ENCODE measurements around the gene TEDC2. TPM values are rescaled to one million over a fixed set of nuclear protein-coding genes. Genes with fewer than 3 reads are reported as not detected.

TEDC2 gene
- total and polyA plus RNA-seq, 10 of the 15 experiments (the other 5 are each of a cell fraction or from before 2014, with no cell fraction given): 0.23 to 47.9 (median 19.1) TPM

DNA sequence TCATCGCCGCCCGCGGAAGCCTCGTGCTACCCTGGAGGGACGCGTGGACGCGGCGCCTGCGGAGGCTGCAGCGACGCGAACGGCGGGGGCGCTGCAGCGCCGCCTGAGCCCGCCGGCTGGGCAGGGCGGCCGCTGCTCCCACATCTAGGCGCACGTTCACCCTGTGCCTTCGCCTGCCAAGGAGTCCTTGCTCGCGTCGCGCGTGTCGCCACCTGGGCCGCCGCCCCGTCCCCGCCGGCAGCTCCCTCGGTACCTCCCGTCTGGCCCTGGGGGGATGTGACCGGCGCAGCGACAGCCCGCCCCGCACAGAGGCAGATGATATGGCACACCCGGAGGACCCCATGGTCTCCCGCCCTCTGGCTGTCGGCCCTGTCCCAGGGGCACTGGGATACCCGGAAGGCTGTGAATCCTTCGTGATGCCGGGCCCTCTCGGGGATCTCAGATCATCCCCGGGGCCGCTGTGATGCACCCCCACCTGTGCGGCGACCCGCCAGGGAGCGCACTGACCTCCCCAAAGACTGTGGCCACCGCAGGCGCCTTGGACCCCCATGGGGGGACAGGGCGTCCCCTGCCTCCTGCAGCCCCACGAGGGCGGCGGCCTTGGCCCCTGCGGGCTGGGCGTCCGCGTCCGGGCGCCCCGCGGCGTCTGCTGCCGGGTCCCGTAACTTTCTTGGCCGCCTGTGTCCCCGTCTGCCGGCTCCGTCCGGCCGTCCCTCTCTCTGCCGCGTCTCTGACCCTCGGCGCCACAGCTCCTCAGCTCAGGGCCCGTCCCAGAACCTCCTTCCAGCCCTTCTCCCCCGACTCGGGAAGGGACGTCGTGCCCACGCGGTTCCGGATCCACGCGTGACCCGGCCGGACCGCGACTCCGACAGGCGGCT, 14.3 kb downstream of the TEDC2 start (continued):
- TF ChIP-seq, protein P1, sequence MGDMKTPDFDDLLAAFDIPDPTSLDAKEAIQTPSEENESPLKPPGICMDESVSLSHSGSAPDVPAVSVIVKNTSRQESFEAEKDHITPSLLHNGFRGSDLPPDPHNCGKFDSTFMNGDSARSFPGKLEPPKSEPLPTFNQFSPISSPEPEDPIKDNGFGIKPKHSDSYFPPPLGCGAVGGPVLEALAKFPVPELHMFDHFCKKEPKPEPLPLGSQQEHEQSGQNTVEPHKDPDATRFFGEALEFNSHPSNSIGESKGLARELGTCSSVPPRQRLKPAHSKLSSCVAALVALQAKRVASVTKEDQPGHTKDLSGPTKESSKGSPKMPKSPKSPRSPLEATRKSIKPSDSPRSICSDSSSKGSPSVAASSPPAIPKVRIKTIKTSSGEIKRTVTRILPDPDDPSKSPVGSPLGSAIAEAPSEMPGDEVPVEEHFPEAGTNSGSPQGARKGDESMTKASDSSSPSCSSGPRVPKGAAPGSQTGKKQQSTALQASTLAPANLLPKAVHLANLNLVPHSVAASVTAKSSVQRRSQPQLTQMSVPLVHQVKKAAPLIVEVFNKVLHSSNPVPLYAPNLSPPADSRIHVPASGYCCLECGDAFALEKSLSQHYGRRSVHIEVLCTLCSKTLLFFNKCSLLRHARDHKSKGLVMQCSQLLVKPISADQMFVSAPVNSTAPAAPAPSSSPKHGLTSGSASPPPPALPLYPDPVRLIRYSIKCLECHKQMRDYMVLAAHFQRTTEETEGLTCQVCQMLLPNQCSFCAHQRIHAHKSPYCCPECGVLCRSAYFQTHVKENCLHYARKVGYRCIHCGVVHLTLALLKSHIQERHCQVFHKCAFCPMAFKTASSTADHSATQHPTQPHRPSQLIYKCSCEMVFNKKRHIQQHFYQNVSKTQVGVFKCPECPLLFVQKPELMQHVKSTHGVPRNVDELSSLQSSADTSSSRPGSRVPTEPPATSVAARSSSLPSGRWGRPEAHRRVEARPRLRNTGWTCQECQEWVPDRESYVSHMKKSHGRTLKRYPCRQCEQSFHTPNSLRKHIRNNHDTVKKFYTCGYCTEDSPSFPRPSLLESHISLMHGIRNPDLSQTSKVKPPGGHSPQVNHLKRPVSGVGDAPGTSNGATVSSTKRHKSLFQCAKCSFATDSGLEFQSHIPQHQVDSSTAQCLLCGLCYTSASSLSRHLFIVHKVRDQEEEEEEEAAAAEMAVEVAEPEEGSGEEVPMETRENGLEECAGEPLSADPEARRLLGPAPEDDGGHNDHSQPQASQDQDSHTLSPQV (IDR thresholded peaks at IDR 0.05): peak; percentile 48; the same call in 1 of the 2 replicates
- TF ChIP-seq ETV6 (conservative IDR thresholded peaks at IDR 0.05 in 1 of 2, IDR thresholded peaks at IDR 0.05 in 1 of 2; ENCODE audit: borderline replicate concordance in 1 of 2, low read depth in 1 of 2): no peak
- TF ChIP-seq, protein P2, sequence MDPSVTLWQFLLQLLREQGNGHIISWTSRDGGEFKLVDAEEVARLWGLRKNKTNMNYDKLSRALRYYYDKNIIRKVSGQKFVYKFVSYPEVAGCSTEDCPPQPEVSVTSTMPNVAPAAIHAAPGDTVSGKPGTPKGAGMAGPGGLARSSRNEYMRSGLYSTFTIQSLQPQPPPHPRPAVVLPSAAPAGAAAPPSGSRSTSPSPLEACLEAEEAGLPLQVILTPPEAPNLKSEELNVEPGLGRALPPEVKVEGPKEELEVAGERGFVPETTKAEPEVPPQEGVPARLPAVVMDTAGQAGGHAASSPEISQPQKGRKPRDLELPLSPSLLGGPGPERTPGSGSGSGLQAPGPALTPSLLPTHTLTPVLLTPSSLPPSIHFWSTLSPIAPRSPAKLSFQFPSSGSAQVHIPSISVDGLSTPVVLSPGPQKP (IDR thresholded peaks at IDR 0.05; ENCODE audit: low read depth, low read length): no peak
- TF ChIP-seq, protein P3, sequence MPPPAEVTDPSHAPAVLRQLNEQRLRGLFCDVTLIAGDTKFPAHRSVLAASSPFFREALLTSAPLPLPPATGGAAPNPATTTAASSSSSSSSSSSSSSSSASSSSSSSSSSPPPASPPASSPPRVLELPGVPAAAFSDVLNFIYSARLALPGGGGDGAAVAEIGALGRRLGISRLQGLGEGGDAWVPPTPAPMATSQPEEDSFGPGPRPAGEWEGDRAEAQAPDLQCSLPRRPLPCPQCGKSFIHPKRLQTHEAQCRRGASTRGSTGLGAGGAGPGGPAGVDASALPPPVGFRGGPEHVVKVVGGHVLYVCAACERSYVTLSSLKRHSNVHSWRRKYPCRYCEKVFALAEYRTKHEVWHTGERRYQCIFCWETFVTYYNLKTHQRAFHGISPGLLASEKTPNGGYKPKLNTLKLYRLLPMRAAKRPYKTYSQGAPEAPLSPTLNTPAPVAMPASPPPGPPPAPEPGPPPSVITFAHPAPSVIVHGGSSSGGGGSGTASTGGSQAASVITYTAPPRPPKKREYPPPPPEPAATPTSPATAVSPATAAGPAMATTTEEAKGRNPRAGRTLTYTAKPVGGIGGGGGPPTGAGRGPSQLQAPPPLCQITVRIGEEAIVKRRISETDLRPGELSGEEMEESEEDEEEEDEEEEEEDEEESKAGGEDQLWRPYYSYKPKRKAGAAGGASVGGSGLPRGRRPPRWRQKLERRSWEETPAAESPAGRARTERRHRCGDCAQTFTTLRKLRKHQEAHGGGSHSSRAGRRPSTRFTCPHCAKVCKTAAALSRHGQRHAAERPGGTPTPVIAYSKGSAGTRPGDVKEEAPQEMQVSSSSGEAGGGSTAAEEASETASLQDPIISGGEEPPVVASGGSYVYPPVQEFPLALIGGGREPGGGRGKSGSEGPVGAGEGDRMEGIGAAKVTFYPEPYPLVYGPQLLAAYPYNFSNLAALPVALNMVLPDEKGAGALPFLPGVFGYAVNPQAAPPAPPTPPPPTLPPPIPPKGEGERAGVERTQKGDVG (CRISPR knock-in tag; IDR thresholded peaks at IDR 0.05): no peak
- no peak for TF ChIP-seq ATF7 (IDR thresholded peaks at IDR 0.05; ENCODE audit: low read depth)
- TF ChIP-seq LARP7 (IDR thresholded peaks at IDR 0.05): peak; percentile 60; the same call in 1 of the 2 replicates
- 0 out of 2 replicates have a peak, but pooled peaks have one; percentile 32 for TF ChIP-seq TCF3 (IDR thresholded peaks at IDR 0.05; ENCODE audit: borderline replicate concordance, insufficient read depth, low read depth, low read length)
- 0 out of 2 replicates have a peak, but pooled peaks have one; percentile 47 for TF ChIP-seq DPF2 (IDR thresholded peaks at IDR 0.05)
- TF ChIP-seq SIN3A (IDR thresholded peaks at IDR 0.05; ENCODE audit: low read depth, low read length): peak; percentile 6; the same call in 1 of the 2 replicates
- 0 out of 2 replicates have a peak, but pooled peaks have one; percentile 4 for TF ChIP-seq SMC3 (IDR thresholded peaks at IDR 0.05; ENCODE audit: borderline replicate concordance, low read length)
- TF ChIP-seq, protein P4, sequence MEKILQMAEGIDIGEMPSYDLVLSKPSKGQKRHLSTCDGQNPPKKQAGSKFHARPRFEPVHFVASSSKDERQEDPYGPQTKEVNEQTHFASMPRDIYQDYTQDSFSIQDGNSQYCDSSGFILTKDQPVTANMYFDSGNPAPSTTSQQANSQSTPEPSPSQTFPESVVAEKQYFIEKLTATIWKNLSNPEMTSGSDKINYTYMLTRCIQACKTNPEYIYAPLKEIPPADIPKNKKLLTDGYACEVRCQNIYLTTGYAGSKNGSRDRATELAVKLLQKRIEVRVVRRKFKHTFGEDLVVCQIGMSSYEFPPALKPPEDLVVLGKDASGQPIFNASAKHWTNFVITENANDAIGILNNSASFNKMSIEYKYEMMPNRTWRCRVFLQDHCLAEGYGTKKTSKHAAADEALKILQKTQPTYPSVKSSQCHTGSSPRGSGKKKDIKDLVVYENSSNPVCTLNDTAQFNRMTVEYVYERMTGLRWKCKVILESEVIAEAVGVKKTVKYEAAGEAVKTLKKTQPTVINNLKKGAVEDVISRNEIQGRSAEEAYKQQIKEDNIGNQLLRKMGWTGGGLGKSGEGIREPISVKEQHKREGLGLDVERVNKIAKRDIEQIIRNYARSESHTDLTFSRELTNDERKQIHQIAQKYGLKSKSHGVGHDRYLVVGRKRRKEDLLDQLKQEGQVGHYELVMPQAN (conservative IDR thresholded peaks at IDR 0.05): 0 out of 2 replicates have a peak, but pooled peaks have one; percentile 45
- TF ChIP-seq IKZF1 (conservative IDR thresholded peaks at IDR 0.05): peak; percentile 72

Data from GM12878 (cell line).